Immature natural killer cell (primary cell): Measurements from ENCODE around the gene SAP30L. TPM values are rescaled to one million over a fixed set of nuclear protein-coding genes. Genes with fewer than 3 reads are reported as not detected.
A peak's percentile ranks its signal among the peaks of the same experiment; 100 is the strongest.

Source experiments
- DNase-seq, 3 donors: peaks; one replicate each; pipeline ENCODE4 v3.0.0; 2022; ENCODE audit warnings: mixed read lengths in 1 of 3
- H3K27ac Mint-ChIP-seq, 6 donors: one replicate each; pipeline ENCODE4 v1.8.0; 2020; ENCODE audit warnings: mixed read lengths in 6 of 6, mild to moderate bottlenecking in 5 of 6, inconsistent platforms in 4 of 6, moderate library complexity in 3 of 6
- H3K27me3 Mint-ChIP-seq, 3 donors: one replicate each; pipeline ENCODE4 v1.8.0; 2020 to 2021; ENCODE audit warnings: low read depth in 3 of 3, mild to moderate bottlenecking in 3 of 3, mixed read lengths in 3 of 3, moderate library complexity in 3 of 3, inconsistent platforms in 1 of 3
- H3K36me3 Mint-ChIP-seq, 3 donors: one replicate each; pipeline ENCODE4 v1.8.0; 2020; ENCODE audit warnings: mixed read lengths in 3 of 3, inconsistent platforms in 2 of 3, mild to moderate bottlenecking in 2 of 3
- H3K4me1 Mint-ChIP-seq, 2 donors: one replicate each; pipeline ENCODE4 v1.8.0; 2020; ENCODE audit warnings: inconsistent platforms in 2 of 2, mild to moderate bottlenecking in 2 of 2, mixed read lengths in 2 of 2, moderate library complexity in 1 of 2
- H3K4me3 Mint-ChIP-seq, 5 donors: one replicate each; pipeline ENCODE4 v1.8.0; 2020; ENCODE audit warnings: mild to moderate bottlenecking in 5 of 5, mixed read lengths in 5 of 5, inconsistent platforms in 3 of 5, moderate library complexity in 3 of 5
- H3K9me3 Mint-ChIP-seq, 6 donors: one replicate each; pipeline ENCODE4 v1.8.0; 2020; ENCODE audit warnings: mild to moderate bottlenecking in 6 of 6, mixed read lengths in 6 of 6, inconsistent platforms in 4 of 6, moderate library complexity in 3 of 6
- polyA plus RNA-seq, 3 donors: library from polyadenylated mRNA; unstranded; fragments of 300-500 nt; fragmentation: Illumina TruSeq; gene quantifications; one replicate each; pipeline ENCODE4 v1.2.3, GENCODE V29; 2021

SAP30L gene
- polyA plus RNA-seq, 3 donors from 2014 or later = 20.6 to 45.3 (median 27.1) TPM

DNA sequence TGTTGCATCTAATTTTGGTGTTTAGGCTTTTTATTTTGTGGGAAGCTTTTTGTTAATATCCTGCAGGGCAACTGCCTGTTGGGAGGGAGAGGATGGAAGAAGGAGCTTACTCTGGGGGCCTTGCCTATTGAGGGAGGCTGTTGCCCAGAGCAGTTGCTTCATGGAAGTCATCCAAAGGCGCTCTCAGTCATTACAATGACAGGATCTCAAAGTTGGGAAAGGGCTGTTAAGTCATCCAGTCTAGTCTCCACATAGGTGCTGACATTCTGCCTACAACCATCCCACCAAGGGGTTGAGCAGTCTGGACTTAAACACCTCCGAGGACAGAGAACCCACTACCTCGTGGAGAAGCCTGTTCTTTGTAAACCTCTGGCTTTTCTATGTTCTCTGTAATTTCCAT is 13.2 kb downstream of the SAP30L start:
- H3K4me3 Mint-ChIP-seq = no peak overlapping the region
- no peak overlapping the region for H3K27ac Mint-ChIP-seq
- DNase-seq = no peak
- H3K27me3 Mint-ChIP-seq = peaks cover 0 to 1% (median 0%) of the 10 kb centered on the region in 3 donors
- H3K9me3 Mint-ChIP-seq = no peaks in the 10 kb centered on the region
- H3K4me1 Mint-ChIP-seq = no peaks in the 10 kb centered on the region
- peaks cover 28 to 41% (median 31%) of the 10 kb centered on the region in 3 donors for H3K36me3 Mint-ChIP-seq

DNA sequence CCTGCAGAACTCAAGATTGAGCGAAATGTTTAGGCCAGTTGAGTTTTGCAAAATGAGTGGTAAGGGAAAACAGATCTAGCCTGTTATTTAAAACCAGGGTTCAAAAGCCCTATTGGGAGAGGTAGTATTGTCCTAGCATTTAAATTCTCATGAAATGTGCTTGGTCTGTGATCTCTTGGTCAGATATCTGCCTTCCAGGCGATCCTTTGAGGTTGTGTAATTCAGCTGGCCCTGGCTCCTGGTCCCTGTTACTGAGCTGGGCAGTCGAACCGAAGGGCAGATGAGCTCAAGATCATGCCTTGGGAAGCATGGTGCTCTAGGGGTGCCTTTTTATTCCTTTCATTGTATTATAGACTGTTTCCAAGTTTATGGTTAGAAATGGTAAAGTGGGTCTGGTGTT is 14.4 kb downstream of the SAP30L start:
- DNase-seq = no peak
- Mint-ChIP-seq H3K4me3 (no peak overlapping the region), H3K4me1 (no peaks in the 10 kb centered on the region), H3K9me3 (no peaks in the 10 kb centered on the region), H3K27me3 (peaks cover 0 to 1% (median 0%) of the 10 kb centered on the region in 3 donors), H3K36me3 (peaks cover 22 to 36% (median 25%) of the 10 kb centered on the region in 3 donors), H3K27ac (no peak overlapping the region)

DNA sequence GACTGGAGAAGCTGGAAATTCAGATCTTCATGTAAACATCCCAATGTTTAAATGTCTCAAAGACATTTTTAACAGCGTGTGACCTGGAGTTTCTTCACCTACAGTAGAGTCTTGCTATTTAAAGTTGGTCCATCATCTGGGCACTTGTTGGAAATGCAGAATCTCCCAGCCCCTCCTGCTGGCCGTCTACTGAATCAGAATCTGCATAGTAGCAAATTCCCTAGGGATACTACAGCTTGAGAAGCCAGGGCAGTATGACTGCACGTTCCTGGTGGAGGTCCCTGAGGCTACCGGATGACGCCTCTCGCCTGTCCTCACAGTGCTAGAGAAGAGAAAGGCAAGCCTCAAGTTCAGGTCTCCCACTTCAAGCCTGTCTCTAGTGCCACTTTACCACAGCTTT is 15.7 kb downstream of the SAP30L start:
- H3K4me1 Mint-ChIP-seq = no peaks in the 10 kb centered on the region
- H3K27ac Mint-ChIP-seq = no peak overlapping the region
- no peak overlapping the region for H3K4me3 Mint-ChIP-seq

DNA sequence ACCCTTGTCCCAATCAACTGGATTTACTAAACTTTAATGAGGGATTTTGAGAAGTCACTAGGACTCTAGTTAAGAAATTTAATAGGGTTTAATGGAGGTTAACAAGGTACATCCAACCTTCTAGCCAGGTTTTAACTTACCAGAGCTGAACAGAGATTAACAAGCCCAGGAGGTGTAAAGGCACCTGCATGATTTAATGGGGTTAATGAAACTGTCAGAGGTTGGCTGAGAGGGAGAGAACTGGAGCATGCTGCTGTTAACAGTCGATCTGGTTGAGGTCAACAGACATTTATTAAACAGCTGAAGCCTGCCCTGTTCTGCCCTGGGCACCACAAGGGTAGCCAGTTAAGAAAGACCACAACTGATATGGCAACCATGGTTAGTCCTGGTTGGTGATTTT is 18.6 kb downstream of the SAP30L start:
- peaks cover 0 to 5% (median 4%) of the 10 kb centered on the region in 3 donors for H3K36me3 Mint-ChIP-seq
- H3K27ac Mint-ChIP-seq = no peak overlapping the region
- no peak for DNase-seq
- H3K4me1 Mint-ChIP-seq = no peaks in the 10 kb centered on the region
- peaks cover 2 to 5% (median 5%) of the 10 kb centered on the region in 3 donors for H3K27me3 Mint-ChIP-seq
- H3K9me3 Mint-ChIP-seq = no peaks in the 10 kb centered on the region
- H3K4me3 Mint-ChIP-seq = no peak overlapping the region

More for the DNA sequence above, 15.7 kb downstream of the SAP30L start:
- Mint-ChIP-seq H3K9me3 (no peaks in the 10 kb centered on the region), H3K36me3 (peaks cover 17 to 25% (median 20%) of the 10 kb centered on the region in 3 donors), H3K27me3 (no peaks in the 10 kb centered on the region)
- DNase-seq = no peak

DNA sequence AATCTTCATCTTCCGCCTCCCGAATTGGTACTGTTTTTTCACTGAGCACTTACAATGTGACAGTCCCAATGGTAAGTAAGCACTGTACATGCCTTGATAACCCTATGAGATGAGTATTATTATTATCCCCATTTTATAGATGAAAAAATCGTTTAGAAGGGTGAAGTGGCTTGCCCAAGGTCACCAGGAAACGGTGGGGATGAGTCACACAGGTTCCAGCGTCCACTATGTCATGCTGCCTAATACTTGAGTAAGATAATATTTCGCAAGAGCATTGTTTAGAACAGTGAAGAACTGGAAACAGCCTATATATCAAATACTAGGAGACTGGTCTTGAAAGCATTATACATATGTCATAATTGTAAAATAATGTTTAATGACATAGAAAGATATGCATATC is 19.4 kb downstream of the SAP30L start:
- no peaks in the 10 kb centered on the region for H3K9me3 Mint-ChIP-seq

DNA sequence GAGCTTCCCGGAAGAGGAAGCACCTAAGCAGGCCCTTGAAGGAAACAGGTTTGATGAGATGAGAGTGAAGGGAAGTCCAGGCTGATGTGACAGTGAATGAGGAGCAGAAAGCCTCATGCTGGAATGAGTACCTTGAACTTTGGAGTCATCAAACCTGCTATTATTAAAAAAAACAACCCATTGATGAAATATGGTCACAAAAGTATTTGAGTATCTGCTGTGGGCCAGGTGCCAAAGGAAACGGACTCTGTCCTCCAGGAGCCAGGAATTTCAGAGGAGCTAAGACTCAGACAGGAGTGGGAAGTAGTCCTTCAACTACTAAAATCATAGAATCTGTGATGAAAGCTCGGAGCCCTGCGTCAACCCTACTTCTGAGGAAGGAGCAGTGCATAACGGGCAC is 20.4 kb downstream of the SAP30L start:
- Mint-ChIP-seq H3K27me3 (peaks cover 2 to 15% (median 5%) of the 10 kb centered on the region in 3 donors), H3K4me1 (no peaks in the 10 kb centered on the region), H3K4me3 (no peak overlapping the region), H3K27ac (no peak overlapping the region), H3K36me3 (peaks cover 0 to 5% (median 0%) of the 10 kb centered on the region in 3 donors), H3K9me3 (no peaks in the 10 kb centered on the region)
- no peak for DNase-seq

More for the DNA sequence above, 19.4 kb downstream of the SAP30L start:
- Mint-ChIP-seq H3K27me3 (peaks cover 2 to 9% (median 5%) of the 10 kb centered on the region in 3 donors), H3K4me3 (no peak overlapping the region), H3K27ac (no peak overlapping the region), H3K4me1 (no peaks in the 10 kb centered on the region), H3K36me3 (peaks cover 0 to 5% (median 3%) of the 10 kb centered on the region in 3 donors)
- no peak for DNase-seq

DNA sequence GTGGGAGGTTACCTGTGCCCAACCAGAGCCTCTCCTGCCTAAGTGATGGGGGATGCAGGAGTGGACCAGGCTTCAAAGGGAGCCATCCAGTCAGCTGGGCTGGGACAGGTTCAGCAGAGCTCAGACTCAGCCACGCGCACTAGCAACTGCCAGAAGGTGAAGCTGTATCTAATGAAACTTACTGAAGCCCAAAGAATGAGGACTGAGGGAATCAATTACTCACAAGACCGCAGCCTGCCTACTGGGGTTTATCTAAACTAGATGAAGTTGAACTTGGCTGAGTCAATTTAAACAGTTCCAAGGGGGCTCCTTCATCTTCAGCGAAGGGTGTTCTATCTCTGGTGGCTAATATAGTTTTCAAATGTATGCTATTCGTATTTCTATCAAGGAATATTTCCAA is 20.9 kb downstream of the SAP30L start:
- DNase-seq = no peak
- Mint-ChIP-seq H3K4me1 (no peaks in the 10 kb centered on the region), H3K27me3 (peaks cover 5 to 19% (median 5%) of the 10 kb centered on the region in 3 donors), H3K4me3 (no peak overlapping the region), H3K27ac (no peak overlapping the region), H3K9me3 (no peaks in the 10 kb centered on the region), H3K36me3 (peaks cover 0 to 3% (median 0%) of the 10 kb centered on the region in 3 donors)

DNA sequence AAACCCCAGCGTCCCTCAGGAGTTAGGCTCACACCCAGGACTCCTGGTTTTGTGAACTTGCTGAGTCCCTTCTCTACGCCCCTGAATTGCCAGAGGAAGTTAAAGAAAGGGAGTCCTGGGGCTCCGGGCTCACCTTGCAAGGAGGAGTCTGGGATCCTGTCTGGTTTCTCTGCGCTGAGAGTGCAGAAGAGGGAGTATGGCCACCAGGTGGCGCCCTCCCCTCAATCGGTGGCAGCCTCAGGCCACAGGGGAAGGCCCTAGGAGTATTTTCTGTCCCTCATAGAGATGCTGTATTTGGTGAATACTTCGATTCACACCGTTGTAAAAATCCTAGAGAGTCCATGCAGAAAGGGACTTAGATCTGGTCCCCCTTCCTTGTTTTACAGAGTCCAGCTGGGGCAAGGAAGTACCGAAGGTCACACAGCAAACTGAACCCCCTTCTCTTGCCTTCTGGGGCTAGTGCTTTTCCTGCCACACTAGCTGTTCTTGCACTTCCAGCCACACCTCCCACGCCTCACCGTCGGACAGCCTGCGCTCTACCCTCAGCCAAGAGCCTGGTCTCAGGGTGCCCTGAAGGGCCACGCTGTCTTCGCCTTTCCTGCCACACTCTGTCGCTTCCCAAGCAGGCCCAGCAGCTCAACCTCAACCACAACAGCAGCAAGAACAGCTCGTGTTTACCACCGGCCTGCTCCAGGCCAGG is 22.0 kb downstream of the SAP30L start:
- Mint-ChIP-seq H3K9me3 (no peaks in the 10 kb centered on the region), H3K4me1 (no peaks in the 10 kb centered on the region), H3K27me3 (peaks cover 5 to 28% (median 6%) of the 10 kb centered on the region in 3 donors), H3K36me3 (no peaks in the 10 kb centered on the region), H3K4me3 (no peak overlapping the region), H3K27ac (no peak overlapping the region)
- peak; percentile 55 to 61 (median 57) for DNase-seq

DNA sequence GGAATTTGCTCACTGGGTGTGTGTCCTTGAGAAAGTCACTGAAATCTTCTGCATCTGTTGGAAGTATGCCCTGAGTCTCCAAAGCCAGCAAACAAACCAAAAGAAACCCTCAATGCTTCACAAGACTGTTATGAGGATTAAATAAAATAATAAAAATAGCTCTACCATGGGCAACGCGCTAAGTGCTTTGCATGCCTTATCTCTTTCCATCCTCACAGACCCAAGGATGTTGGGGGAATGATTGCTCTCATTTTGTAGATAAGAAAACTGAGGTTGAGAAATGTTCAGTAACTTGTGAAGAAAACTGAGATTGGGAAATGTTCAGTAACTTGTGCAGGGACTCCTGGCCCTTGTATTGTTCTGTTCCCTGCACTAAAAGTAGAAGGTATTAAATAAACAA is 24.3 kb downstream of the SAP30L start:
- Mint-ChIP-seq H3K4me1 (peaks cover 17 to 19% of the 10 kb centered on the region in 2 donors), H3K9me3 (peaks cover 0 to 1% (median 0%) of the 10 kb centered on the region in 6 donors), H3K4me3 (no peak overlapping the region), H3K27me3 (peaks cover 13 to 50% (median 20%) of the 10 kb centered on the region in 3 donors), H3K27ac (no peak overlapping the region), H3K36me3 (peaks cover 0 to 7% (median 0%) of the 10 kb centered on the region in 3 donors)
- no peak for DNase-seq

DNA sequence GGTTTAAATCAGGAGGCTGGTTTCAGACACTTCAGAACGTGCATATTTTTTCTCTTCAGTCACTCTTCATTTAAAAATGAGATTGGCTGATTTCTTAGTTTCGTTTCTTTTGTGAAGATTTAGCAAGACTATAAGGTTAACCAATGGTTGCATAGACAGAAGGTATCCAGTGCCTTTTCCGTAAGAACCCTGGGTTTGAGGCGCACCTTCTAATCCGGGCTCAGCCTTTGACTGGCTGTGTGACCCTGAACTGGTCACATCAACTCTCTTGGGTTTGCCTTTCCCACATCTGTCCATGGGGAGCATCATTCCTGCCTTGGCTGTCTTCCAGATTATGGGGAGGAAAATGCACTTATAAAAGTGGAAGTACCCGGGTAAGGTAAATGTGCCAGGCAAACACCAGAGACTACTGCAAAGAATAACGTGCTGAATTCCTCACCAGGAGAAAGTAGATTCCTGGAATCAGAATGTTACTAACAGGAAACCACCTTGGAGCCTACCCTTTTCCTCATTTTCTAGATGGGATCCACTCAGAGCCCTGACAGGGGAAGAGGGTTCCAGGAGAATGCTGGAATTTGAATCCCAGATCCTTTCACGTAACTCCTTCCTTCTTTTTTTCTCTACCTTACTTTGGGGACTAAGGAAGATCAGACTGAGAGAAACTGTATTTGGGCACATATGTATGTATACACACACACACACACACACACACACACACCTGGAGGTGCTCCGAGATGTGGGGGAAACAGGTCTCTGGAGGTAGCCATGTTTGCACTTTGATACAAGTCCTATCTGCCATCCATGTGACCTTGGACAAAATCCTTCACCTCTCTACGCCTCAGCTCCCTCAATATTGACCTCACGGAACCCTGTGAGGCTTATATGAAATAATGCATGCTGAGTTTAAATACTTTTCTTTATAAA is 25.4 kb downstream of the SAP30L start:
- Mint-ChIP-seq H3K27ac (no peak overlapping the region), H3K4me3 (no peak overlapping the region), H3K27me3 (peaks cover 15 to 57% (median 26%) of the 10 kb centered on the region in 3 donors), H3K9me3 (peaks cover 0 to 2% (median 0%) of the 10 kb centered on the region in 6 donors), H3K36me3 (peaks cover 0 to 7% (median 0%) of the 10 kb centered on the region in 3 donors), H3K4me1 (peaks cover 22 to 28% of the 10 kb centered on the region in 2 donors)
- no peak for DNase-seq

DNA sequence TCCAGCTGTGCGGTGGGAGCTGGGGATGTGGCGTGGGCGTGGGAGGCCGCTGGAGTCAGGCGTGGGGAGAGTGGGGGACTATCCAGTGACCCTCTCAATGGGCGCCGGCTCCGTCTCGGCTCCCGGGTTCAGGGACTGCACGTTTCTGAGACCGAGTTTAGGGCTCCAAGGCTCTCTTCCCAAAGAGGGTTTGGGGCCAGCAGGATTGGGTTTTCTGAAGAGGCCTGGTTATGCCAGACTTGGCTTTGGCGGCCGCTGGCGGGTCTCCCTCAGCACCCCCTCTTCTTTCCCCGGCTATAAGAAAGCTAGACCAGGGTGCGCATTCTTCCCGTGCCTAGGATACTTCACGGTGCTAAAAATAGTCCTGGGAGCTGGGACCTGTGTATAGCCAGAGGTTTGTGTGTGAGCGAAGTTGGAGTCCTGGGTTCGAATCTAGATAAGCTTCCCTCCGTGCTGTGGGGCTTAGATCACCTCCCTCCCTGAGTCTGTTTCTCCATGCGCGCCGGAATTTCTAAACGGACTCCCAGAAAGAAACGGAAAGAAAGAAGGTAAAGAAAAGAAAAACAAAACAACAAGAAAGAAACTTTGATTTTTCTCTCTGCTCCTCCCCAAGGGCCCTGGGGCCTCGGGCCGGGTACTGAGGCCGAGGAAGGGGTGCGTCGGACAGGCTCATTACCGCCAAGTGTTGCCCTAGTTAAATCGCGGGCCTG is 27.2 kb downstream of the SAP30L start:
- no peak for DNase-seq
- Mint-ChIP-seq H3K4me3 (no peak overlapping the region), H3K4me1 (peaks cover 26 to 28% of the 10 kb centered on the region in 2 donors), H3K27me3 (peaks cover 25 to 65% (median 35%) of the 10 kb centered on the region in 3 donors), H3K36me3 (peaks cover 0 to 7% (median 0%) of the 10 kb centered on the region in 3 donors), H3K27ac (no peak overlapping the region), H3K9me3 (peaks cover 0 to 2% (median 0%) of the 10 kb centered on the region in 6 donors)

DNA sequence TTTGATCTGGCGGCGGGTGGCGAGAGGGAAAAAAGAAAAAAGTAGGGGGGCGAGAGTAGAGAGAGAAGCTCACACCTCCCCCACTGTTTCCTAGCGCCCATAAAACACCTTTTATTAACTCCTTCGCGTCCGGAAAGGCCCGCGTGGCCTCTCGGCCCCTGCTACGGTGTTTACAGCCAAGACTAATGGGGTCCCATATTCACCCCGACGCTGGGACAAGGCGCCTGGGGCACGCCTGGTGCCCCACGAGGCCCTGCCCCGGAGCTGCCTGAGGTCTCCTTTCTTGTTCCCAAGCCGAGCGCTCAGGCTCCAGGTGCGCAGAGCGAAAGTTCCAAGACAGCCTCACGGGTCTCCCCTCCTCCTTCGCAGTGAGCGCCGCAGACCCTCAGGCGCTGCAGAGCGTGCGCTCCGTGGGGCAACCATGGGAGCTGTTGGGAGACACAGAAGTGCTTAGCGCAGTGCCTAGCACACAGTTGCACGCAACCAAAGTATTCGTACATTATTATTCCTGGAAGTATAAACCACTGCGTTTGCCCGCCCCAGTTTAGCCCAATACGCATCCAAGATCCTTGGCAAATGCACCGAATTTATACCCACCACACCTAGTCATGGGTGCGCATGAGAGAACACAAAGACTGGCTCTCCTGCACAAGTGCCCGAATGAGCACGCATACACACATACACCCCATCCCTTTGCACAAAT is 27.9 kb downstream of the SAP30L start:
- no peak for DNase-seq
- peaks cover 0 to 7% (median 0%) of the 10 kb centered on the region in 3 donors for H3K36me3 Mint-ChIP-seq
- peaks cover 23 to 60% (median 31%) of the 10 kb centered on the region in 3 donors for H3K27me3 Mint-ChIP-seq
- H3K4me3 Mint-ChIP-seq = peak overlapping the region in 2 of 5 donors; percentile 29 to 31
- H3K9me3 Mint-ChIP-seq = peaks cover 0 to 2% (median 0%) of the 10 kb centered on the region in 6 donors
- peaks cover 27 to 28% of the 10 kb centered on the region in 2 donors for H3K4me1 Mint-ChIP-seq
- H3K27ac Mint-ChIP-seq = no peak overlapping the region
